IPS-18a (cell line): Measurements from ENCODE around the gene ABCG8.

Source experiments
- H3K27ac ChIP-seq: one replicate; pipeline ENCODE4 v1.5.1; 2013; ENCODE audit warnings: low read length
- H3K27me3 ChIP-seq: one replicate; pipeline ENCODE4 v1.6.1; 2013; ENCODE audit warnings: mild to moderate bottlenecking, low read length; ENCODE audit not compliant: control insufficient read depth, insufficient read depth
- H3K36me3 ChIP-seq: one replicate; pipeline ENCODE4 v1.6.1; 2013; ENCODE audit warnings: low read depth, low read length; ENCODE audit not compliant: control insufficient read depth
- H3K4me1 ChIP-seq: one replicate; pipeline ENCODE4 v1.6.1; 2013; ENCODE audit warnings: low read depth, low read length; ENCODE audit not compliant: control insufficient read depth
- H3K4me3 ChIP-seq: one replicate; pipeline ENCODE4 v1.5.1; 2013; ENCODE audit warnings: low read length
- H3K9ac ChIP-seq: one replicate; pipeline ENCODE4 v1.6.1; 2013; ENCODE audit warnings: mild to moderate bottlenecking, low read length, moderate library complexity
- H3K9me3 ChIP-seq: one replicate; pipeline ENCODE4 v1.6.1; 2013; ENCODE audit warnings: low read depth, low read length; ENCODE audit not compliant: control insufficient read depth

The ABCG8 gene

DNA sequence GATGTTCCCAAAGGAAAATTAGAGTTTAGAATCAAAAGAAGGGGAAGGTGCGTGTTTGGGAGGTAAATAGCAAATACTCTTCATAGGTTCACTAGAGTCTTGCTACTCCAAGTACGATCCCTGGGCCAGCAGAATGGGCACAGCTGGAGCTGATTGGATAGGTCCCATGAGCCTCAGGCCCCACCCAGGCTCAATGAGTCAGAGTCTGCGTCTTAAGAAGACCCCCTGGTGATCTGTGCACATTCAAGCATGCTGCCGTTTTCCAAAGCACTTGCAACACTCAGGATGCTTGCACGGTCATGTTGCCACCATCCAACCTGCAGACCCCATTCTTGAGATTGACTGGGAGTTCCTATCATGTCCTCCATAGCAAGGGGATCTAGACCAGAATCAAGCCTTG is 40.5 kb downstream of the ABCG8 start:
- Histone ChIP-seq H3K9ac (no peak overlapping the region), H3K4me1 (no peaks in the 10 kb centered on the region), H3K9me3 (no peaks in the 10 kb centered on the region), H3K36me3 (no peaks in the 10 kb centered on the region), H3K27me3 (no peaks in the 10 kb centered on the region), H3K27ac (no peak overlapping the region), H3K4me3 (no peak overlapping the region)

DNA sequence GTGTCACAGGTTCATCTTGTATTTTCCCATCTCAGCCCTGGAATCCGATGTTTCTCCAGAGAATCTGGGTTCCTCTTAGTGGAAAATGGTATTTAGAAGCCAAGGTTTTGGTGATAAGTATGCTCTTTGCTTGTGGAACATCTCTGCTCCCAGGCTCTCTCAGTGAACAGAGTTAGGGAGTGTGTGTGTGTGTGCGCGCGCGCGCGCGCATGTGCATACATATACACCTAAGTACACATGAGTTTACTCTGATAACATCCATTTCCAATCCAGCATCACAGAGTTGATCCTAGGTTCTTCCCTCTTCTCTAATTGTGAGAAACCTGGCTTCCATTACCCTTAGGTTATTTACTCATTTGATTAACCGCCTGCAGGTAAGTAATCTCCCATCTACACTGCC is 41.7 kb downstream of the ABCG8 start:
- no peaks in the 10 kb centered on the region for H3K4me1 ChIP-seq
- no peak overlapping the region for H3K9ac ChIP-seq
- no peaks in the 10 kb centered on the region for H3K36me3 ChIP-seq
- no peak overlapping the region for H3K27ac ChIP-seq
- H3K9me3 ChIP-seq: no peaks in the 10 kb centered on the region
- H3K27me3 ChIP-seq: no peaks in the 10 kb centered on the region
- no peak overlapping the region for H3K4me3 ChIP-seq

DNA sequence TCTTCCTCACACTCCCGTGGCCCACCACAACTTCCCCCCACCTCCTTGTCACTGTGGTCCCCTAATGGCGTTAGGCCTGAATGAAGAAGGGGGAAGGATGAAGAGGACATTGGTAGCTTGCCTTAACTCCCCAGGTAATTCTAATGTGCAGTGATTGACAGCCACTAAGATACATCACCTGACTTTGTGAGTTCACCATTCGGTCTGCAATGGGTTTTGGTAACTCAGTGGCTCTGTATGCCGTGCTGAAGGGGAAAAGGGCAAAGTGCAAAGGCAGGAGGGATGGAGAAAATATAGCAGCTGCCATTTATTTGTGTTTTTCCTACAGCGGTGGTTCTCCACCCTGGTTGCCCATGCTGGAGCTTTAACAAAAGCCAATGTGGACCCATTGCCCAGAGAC is 42.2 kb downstream of the ABCG8 start:
- Histone ChIP-seq H3K27me3 (no peaks in the 10 kb centered on the region), H3K9me3 (no peaks in the 10 kb centered on the region), H3K36me3 (no peaks in the 10 kb centered on the region), H3K4me3 (no peak overlapping the region), H3K27ac (no peak overlapping the region), H3K9ac (no peak overlapping the region), H3K4me1 (no peaks in the 10 kb centered on the region)

DNA sequence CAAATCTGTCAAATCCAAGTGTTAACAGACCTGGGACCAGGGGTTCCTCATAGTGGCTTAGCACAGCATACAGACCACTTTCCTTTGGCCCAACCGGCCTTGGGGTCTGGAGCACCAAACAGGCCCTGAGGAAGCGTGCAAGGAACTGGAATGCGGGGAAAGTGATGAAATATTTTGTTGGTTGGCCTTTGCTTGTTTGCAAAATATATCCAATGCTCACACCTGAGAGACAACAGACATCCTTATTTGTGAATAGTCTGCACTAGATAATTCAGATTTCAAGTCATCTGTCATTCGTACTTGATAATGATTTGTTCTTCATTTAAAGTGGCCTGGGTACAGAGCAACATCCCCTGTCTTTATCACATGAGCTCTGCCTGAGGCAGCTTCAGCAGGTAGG is 43.5 kb downstream of the ABCG8 start:
- no peaks in the 10 kb centered on the region for H3K4me1 ChIP-seq
- no peaks in the 10 kb centered on the region for H3K27me3 ChIP-seq
- no peak overlapping the region for H3K4me3 ChIP-seq
- H3K9ac ChIP-seq: no peak overlapping the region
- no peak overlapping the region for H3K27ac ChIP-seq
- H3K36me3 ChIP-seq: peaks cover 9% of the 10 kb centered on the region
- H3K9me3 ChIP-seq: no peaks in the 10 kb centered on the region

DNA sequence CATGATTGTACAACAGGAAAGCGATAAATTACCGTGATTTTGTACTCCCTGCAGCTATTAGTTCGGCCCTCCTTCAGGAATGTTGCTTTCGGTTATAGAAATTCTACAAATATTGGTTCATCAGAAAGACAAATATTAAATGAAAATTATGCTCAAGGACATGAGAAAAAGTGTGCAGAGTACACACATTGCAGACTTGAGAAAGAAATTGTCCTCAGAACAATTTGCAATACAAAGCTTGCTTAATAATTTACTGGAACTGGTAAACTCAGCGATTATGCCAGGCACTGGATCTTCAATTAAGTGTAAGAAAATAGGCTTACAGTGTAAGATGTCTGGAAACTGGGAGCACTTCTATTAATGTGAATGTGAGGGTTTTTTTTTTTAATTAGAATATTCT is 45.9 kb downstream of the ABCG8 start:
- Histone ChIP-seq H3K36me3 (peaks cover 31% of the 10 kb centered on the region), H3K9ac (no peak overlapping the region), H3K9me3 (no peaks in the 10 kb centered on the region), H3K27ac (no peak overlapping the region), H3K4me1 (no peaks in the 10 kb centered on the region), H3K27me3 (no peaks in the 10 kb centered on the region), H3K4me3 (no peak overlapping the region)

DNA sequence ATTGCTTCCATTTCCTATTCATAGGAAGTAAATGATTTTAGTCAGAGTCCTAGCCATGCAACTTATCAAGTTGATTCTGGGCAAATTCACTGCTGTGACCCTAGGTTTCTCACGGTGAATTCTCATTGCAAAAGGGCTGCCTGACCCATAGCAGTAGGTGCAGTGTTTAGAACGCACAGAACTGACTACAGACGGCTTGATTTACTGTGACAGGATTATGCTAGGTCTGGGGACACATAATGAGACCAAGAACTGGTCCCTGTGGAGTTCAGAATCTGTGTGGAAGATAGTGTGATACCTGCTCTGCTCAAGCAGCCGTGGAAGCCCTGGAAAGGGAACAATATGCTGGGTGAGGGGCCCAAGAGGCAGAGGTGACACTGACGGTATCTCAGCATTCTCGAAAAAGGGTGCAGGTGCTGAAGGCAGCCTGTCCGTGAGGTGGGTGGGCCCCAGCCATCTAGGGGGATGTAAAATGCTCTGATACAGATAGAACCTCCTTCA is 46.4 kb downstream of the ABCG8 start:
- no peak overlapping the region for H3K4me3 ChIP-seq
- H3K9me3 ChIP-seq: no peaks in the 10 kb centered on the region
- H3K36me3 ChIP-seq: peaks cover 36% of the 10 kb centered on the region
- H3K9ac ChIP-seq: no peak overlapping the region
- H3K4me1 ChIP-seq: no peaks in the 10 kb centered on the region
- H3K27ac ChIP-seq: no peak overlapping the region
- H3K27me3 ChIP-seq: no peaks in the 10 kb centered on the region

DNA sequence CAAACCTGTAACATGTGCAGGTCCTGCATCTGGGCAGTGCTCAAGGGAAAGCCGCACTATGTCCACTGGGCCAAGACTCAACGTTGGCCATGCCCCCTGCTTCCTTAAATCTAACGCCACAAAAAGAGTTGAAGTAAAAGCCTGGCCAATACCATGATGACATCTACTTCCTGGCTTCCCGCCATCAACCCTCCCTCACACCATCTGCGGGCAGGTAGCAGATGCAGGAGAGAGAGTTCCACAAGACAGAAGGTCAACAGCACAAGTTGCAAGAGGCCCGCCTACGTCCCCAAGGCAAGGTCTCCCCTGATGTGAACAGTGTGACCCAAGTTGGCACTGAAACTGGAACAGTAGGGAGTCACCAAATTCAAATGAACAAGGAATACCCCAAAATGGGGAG is 48.4 kb downstream of the ABCG8 start:
- Histone ChIP-seq H3K4me1 (no peaks in the 10 kb centered on the region), H3K4me3 (no peak overlapping the region), H3K36me3 (peaks cover 55% of the 10 kb centered on the region), H3K27me3 (no peaks in the 10 kb centered on the region), H3K9me3 (no peaks in the 10 kb centered on the region), H3K27ac (no peak overlapping the region), H3K9ac (no peak overlapping the region)

DNA sequence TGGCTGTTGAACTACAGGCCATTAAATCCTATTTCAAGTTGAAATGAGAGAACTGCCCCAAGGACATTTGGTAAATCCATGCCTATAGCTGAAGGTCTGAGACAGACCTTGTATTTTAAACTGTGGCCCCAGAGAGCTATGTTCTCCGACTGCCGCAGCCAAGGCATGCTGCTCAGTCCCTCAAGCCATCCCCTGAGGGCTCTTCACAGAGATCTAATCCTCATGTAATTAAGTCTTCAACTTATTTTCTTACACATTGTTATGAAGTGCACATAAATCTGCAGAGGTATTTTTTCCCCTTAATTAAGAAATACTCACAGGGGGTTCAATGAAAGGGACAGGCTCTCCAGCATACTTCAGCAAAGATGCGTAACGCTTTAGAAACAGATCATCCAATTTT is 50.6 kb downstream of the ABCG8 start:
- no peaks in the 10 kb centered on the region for H3K9me3 ChIP-seq
- peaks cover 75% of the 10 kb centered on the region for H3K36me3 ChIP-seq
- H3K9ac ChIP-seq: no peak overlapping the region
- H3K4me1 ChIP-seq: no peaks in the 10 kb centered on the region
- no peaks in the 10 kb centered on the region for H3K27me3 ChIP-seq
- H3K27ac ChIP-seq: no peak overlapping the region
- H3K4me3 ChIP-seq: no peak overlapping the region

DNA sequence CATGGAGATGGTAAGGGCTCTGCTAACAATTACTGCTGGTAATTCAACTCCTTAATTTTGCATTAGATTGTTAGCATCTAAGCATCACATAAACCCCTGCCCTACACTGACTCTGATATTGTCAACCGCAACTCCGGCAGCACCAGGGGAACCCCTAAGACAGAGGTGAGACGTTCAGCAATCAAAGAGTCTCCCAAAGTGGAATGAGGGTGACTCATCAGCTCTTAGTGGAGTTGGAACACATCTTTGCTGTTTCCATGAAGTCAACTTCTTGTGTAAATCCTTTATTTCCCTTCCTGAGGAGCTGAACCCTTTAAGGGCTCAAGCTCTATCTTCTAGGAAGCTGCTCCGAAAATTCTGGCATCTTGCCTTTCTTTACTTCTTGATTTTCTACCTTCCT is 52.1 kb downstream of the ABCG8 start:
- Histone ChIP-seq H3K9me3 (no peaks in the 10 kb centered on the region), H3K4me3 (no peak overlapping the region), H3K9ac (no peak overlapping the region), H3K27me3 (no peaks in the 10 kb centered on the region), H3K4me1 (no peaks in the 10 kb centered on the region), H3K36me3 (peaks cover 90% of the 10 kb centered on the region), H3K27ac (no peak overlapping the region)

DNA sequence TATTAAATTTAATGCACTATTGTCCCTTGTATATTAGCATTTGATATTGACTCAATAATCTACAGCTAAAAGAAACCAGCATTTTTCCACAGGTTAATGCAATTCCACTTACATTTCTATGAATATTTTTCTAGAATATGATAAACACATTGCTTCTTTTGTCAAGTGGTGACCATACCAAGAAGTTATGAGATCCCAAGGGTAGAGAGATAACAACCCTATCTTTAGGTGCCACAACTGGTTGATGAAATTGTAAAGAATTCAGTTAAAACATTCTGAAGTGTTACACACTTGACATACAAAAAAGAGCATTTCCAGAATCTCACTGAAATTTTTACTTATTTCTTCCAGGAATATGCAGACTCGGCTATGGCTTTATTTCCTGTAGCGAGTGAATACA is 56.0 kb downstream of the ABCG8 start:
- Histone ChIP-seq H3K36me3 (peaks cover 93% of the 10 kb centered on the region), H3K27me3 (no peaks in the 10 kb centered on the region)

DNA sequence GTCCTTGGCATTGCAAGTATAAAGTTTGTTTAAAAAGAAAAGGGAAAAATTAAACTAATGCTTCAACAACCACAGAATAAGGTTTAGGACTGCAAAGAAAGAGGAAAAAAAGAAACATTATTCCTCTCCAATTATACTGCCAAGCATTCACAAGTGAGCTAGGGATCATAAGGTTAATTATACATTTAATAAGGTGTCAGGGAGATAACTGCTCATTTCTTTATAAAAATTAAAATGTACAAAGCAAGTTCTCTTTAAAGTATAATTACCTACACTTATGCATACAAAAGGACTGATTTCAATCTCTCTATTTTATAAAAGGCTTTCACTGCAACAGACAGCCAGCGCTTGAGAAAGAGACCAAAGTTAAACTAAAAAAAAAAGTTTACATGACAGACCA is 58.1 kb downstream of the ABCG8 start:
- no peaks in the 10 kb centered on the region for H3K27me3 ChIP-seq
- H3K9me3 ChIP-seq: no peaks in the 10 kb centered on the region
- no peak overlapping the region for H3K4me3 ChIP-seq
- H3K36me3 ChIP-seq: peaks cover 94% of the 10 kb centered on the region
- no peak overlapping the region for H3K9ac ChIP-seq
- no peaks in the 10 kb centered on the region for H3K4me1 ChIP-seq
- no peak overlapping the region for H3K27ac ChIP-seq

More for the DNA sequence above, 56.0 kb downstream of the ABCG8 start:
- Histone ChIP-seq H3K4me3 (no peak overlapping the region), H3K4me1 (no peaks in the 10 kb centered on the region), H3K9me3 (no peaks in the 10 kb centered on the region), H3K9ac (no peak overlapping the region), H3K27ac (no peak overlapping the region)

DNA sequence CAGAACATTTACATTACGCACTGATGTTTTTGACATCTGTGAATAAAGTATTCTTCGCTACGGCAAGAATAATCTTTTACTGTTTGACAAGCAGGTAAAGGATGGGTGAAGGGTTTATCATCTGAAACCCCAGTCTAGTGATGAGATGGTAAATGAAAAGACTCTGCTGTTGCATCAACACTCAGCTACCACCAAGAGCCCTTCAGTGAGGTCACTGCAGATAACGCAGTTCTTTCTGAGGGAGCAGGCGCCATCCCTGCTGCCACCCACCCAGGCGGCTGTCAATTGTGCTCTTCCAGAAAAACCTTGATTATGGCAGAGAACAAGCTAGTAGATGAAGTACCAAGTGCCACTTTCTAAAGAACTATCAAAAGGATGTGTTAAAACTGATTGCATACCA is 58.7 kb downstream of the ABCG8 start:
- Histone ChIP-seq H3K27me3 (no peaks in the 10 kb centered on the region), H3K9ac (no peak overlapping the region), H3K27ac (no peak overlapping the region), H3K4me3 (no peak overlapping the region), H3K36me3 (peaks cover 92% of the 10 kb centered on the region), H3K9me3 (no peaks in the 10 kb centered on the region), H3K4me1 (no peaks in the 10 kb centered on the region)
